ENCODE measurements around the gene SURF1. TPM values are rescaled to one million over a fixed set of nuclear protein-coding genes. Genes with fewer than 3 reads are reported as not detected.

Gene SURF1
- total and polyA plus RNA-seq, 10 of the 15 experiments (the other 5 are each of a cell fraction or from before 2014, with no cell fraction given): 17.9 to 46.4 (median 29.6) TPM

- no peaks in the 10 kb centered on the region for H3K4me1 ChIP-seq (ENCODE audit: control insufficient read depth, insufficient read depth, low read length)
- DNase-seq (ENCODE audit: low read depth, low spot score) (no peak), FAIRE-seq (no peak), ATAC-seq (no peak)
- H3K27me3 ChIP-seq (replicated peaks in 1 of 2; ENCODE audit: control insufficient read depth in 2 of 2, insufficient read depth in 2 of 2, low read length in 1 of 2): no peaks in the 10 kb centered on the region
- ChIA-PET SMC1A (ENCODE audit: uncharacterized antibody, unreplicated experiment) (no interaction called here), POLR2A (interaction anchor here (0.7 kb wide), 1 partner anchor 412 kb away, joined by 3 read pairs; no protein-coding TSS in a partner anchor), RAD21 (ENCODE audit: unreplicated experiment) (no interaction called here), CTCF (interaction anchor here (1.3 kb wide), 1 partner anchor 11 kb away, joined by 3 read pairs; the partner anchor contains the start of gene STKLD1)
- intact Hi-C loops (cut with micrococcal nuclease; ENCODE audit: unreplicated experiment) (no loop called here), in situ Hi-C loops (cut with MboI) (no loop called here)
- no peaks in the 10 kb centered on the region for H3K9me3 ChIP-seq (replicated peaks; ENCODE audit: control insufficient read depth, insufficient read depth, low read length)
- no peak overlapping the region for H3K9ac ChIP-seq (ENCODE audit: control insufficient read depth, insufficient read depth, low read length)
- H2AFZ ChIP-seq (ENCODE audit: control insufficient read depth, low read depth, low read length): no peak overlapping the region
- H3K27ac ChIP-seq (ENCODE audit: control insufficient read depth, insufficient read depth): no peak overlapping the region
- no peaks in the 10 kb centered on the region for H3K36me3 ChIP-seq (ENCODE audit: control insufficient read depth in 2 of 2, insufficient read depth in 2 of 2, low read length in 1 of 2)
- H3K4me2 ChIP-seq (ENCODE audit: control insufficient read depth, insufficient read depth): no peak overlapping the region
- no peak for TF ChIP-seq TCF3 (IDR thresholded peaks at IDR 0.05; ENCODE audit: borderline replicate concordance, insufficient read depth, low read depth, low read length)
- no peak for TF ChIP-seq SIX5 (IDR thresholded peaks at IDR 0.05; ENCODE audit: low read depth, low read length, severe bottlenecking)
- no peak for TF ChIP-seq MLLT1 (IDR thresholded peaks at IDR 0.05)
- no peak for TF ChIP-seq HDAC2 (IDR thresholded peaks at IDR 0.05)
- no peak for TF ChIP-seq CUX1 (IDR thresholded peaks at IDR 0.05; ENCODE audit: insufficient replicate concordance, low read depth, low read length)
- TF ChIP-seq TCF12 (IDR thresholded peaks at IDR 0.05; ENCODE audit: low read depth, low read length): no peak
- TF ChIP-seq RB1 (IDR thresholded peaks at IDR 0.05; ENCODE audit: borderline replicate concordance): no peak
- TF ChIP-seq NFXL1 (IDR thresholded peaks at IDR 0.05; ENCODE audit: borderline replicate concordance): no peak
- no peak for TF ChIP-seq RBBP5 (conservative IDR thresholded peaks at IDR 0.05)
- TF ChIP-seq MYB (IDR thresholded peaks at IDR 0.05; ENCODE audit: borderline replicate concordance, low read depth, low read length): no peak
- TF ChIP-seq CBX5 (IDR thresholded peaks at IDR 0.05; ENCODE audit: low read depth): no peak
- no peak for TF ChIP-seq ASH2L (IDR thresholded peaks at IDR 0.05; ENCODE audit: borderline replicate concordance, low read depth)
- no peak for TF ChIP-seq CEBPZ (IDR thresholded peaks at IDR 0.05; ENCODE audit: low read depth, low read length)
- no peak for TF ChIP-seq SREBF2 (IDR thresholded peaks at IDR 0.05; ENCODE audit: low read length)
- WGBS (ENCODE audit: insufficient coverage, insufficient replicate concordance, low lambda C conversion rate, missing lambda C conversion rate): 40% methylated on average over 9 of the region's 9 CpGs
- H4K20me1 ChIP-seq (ENCODE audit: control insufficient read depth, insufficient read depth): no peaks in the 10 kb centered on the region
- H3K4me3 ChIP-seq: no peak overlapping the region
- H3K79me2 ChIP-seq (ENCODE audit: control insufficient read depth, insufficient read depth, low read length): no peaks in the 10 kb centered on the region
- no TSS peak for BruUV-seq (replicated peaks)
Observed at GRCh38 chr9:133387680-133388079, 31.4 kb upstream of the SURF1 start.
